Endothelial cell (in vitro differentiated cells): Measurements from ENCODE around the gene PARD3. TPM values are rescaled to one million over a fixed set of nuclear protein-coding genes. Genes with fewer than 3 reads are reported as not detected.
A peak's percentile ranks its signal among the peaks of the same experiment; 100 is the strongest.
"Not testable (repeated sequence)": the region's sequence is repeated elsewhere in the genome, so short reads cannot be mapped to it uniquely, and the experiment has no call there.

Experiments
- DNase-seq: peaks from one replicate; pipeline ENCODE4 v3.0.0; 2021; ENCODE audit warnings: low spot score
- H3K27ac Mint-ChIP-seq: one replicate; pipeline ENCODE4 v1.8.0; 2021; ENCODE audit warnings: mixed read lengths, inconsistent platforms; ENCODE audit not compliant: unreplicated experiment
- H3K27me3 Mint-ChIP-seq: one replicate; pipeline ENCODE4 v1.8.0; 2021; ENCODE audit warnings: mild to moderate bottlenecking, moderate library complexity, mixed read lengths, inconsistent platforms; ENCODE audit not compliant: unreplicated experiment
- H3K36me3 Mint-ChIP-seq: one replicate; pipeline ENCODE4 v1.8.0; 2021; ENCODE audit warnings: mild to moderate bottlenecking, low read depth, mixed read lengths, inconsistent platforms; ENCODE audit not compliant: unreplicated experiment
- H3K4me1 Mint-ChIP-seq: one replicate; pipeline ENCODE4 v1.8.0; 2021; ENCODE audit warnings: mild to moderate bottlenecking, mixed read lengths, inconsistent platforms; ENCODE audit not compliant: unreplicated experiment
- H3K4me3 Mint-ChIP-seq: one replicate; pipeline ENCODE4 v1.8.0; 2021; ENCODE audit warnings: mild to moderate bottlenecking, mixed read lengths, inconsistent platforms; ENCODE audit not compliant: unreplicated experiment
- H3K9me3 Mint-ChIP-seq: one replicate; pipeline ENCODE4 v1.8.0; 2021; ENCODE audit warnings: mixed read lengths, inconsistent platforms; ENCODE audit not compliant: unreplicated experiment
- CTCF ChIP-seq: fragments of 200-600 bp; sonication (generic); IDR thresholded peaks from one replicate; pipeline ENCODE4 v1.5.0; 2021; ENCODE audit warnings: antibody characterized with exemption; ENCODE audit not compliant: unreplicated experiment
- total RNA-seq: library from RNA; stranded (reverse); fragmentation: NEBNext Ultra II Directional; extraction: Animal tissue kit (Norgen Biotek cat#: 25700); gene quantifications from one replicate; pipeline ENCODE4 v1.2.1, GENCODE V29; 2021; ENCODE audit not compliant: unreplicated experiment

PARD3 gene
- total RNA-seq, 1 donor from 2014 or later, result 35.2 TPM

GRCh38 chr10:34759161-34759836, 55.8 kb downstream of the PARD3 start:
- DNase-seq, result no peak
- H3K36me3 Mint-ChIP-seq, result no peaks in the 10 kb centered on the region

GRCh38 chr10:34758447-34758996, 56.6 kb downstream of the PARD3 start:
- Mint-ChIP-seq H3K27me3 (no peaks in the 10 kb centered on the region), H3K36me3 (no peaks in the 10 kb centered on the region), H3K27ac (no peak overlapping the region), H3K4me1 (peaks cover 20% of the 10 kb centered on the region), H3K4me3 (no peak overlapping the region), H3K9me3 (no peaks in the 10 kb centered on the region)
- no peak for DNase-seq
- TF ChIP-seq CTCF, result no peak

More at GRCh38 chr10:34759161-34759836, 55.8 kb downstream of the PARD3 start:
- H3K27me3 Mint-ChIP-seq, result no peaks in the 10 kb centered on the region
- H3K27ac Mint-ChIP-seq, result no peak overlapping the region
- no peak for TF ChIP-seq CTCF
- no peaks in the 10 kb centered on the region for H3K9me3 Mint-ChIP-seq
- peaks cover 20% of the 10 kb centered on the region for H3K4me1 Mint-ChIP-seq
- H3K4me3 Mint-ChIP-seq, result no peak overlapping the region

DNA sequence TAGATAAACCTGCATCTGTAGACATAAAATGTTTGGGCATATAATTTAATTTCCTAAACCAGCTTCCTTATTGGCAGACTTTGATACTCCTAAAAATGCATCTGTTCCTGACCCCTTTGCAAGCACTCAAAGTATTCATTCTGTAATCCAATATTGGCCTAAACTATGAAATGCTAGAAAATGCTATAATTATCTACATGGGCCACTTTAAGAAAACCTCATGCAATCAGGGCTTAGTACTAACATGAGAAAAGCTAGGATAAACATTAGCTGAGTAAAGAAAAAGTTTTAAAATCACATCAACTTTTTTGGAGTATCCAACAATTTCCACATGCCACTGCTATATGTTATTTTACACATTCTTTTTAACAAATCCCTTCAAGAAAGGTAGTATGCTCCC, 57.2 kb downstream of the PARD3 start:
- H3K27ac Mint-ChIP-seq, result peak overlapping the region; percentile 15
- no peaks in the 10 kb centered on the region for H3K27me3 Mint-ChIP-seq
- DNase-seq, result no peak
- TF ChIP-seq CTCF, result no peak
- H3K9me3 Mint-ChIP-seq, result no peaks in the 10 kb centered on the region
- H3K4me1 Mint-ChIP-seq, result peaks cover 25% of the 10 kb centered on the region
- no peak overlapping the region for H3K4me3 Mint-ChIP-seq
- no peaks in the 10 kb centered on the region for H3K36me3 Mint-ChIP-seq

GRCh38 chr10:34757181-34757580, 57.9 kb downstream of the PARD3 start:
- not testable (repeated sequence) for H3K27me3 Mint-ChIP-seq, H3K36me3 Mint-ChIP-seq, H3K9me3 Mint-ChIP-seq, H3K4me3 Mint-ChIP-seq, DNase-seq, H3K27ac Mint-ChIP-seq
- H3K4me1 Mint-ChIP-seq, result peaks cover 26% of the 10 kb centered on the region

DNA sequence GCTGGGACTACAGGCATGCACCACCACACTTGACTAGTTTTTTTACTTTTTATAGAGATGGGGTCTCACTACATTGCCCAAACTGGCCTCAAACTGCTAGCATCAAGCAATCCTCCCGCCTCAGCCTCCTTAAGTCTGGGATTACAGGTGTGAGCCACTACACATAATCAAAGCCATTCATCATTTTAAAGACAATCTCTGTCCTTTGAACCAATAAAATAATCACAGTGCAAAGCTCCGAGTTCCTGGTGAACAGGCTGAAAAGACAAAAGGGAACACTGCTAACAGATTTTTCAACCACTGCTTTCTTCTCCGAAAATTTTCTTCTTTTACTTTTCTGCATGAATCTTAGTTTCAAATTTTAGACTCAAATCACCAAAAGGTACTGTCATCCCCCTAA, 58.5 kb downstream of the PARD3 start:
- Mint-ChIP-seq H3K27ac (no peak overlapping the region), H3K27me3 (no peaks in the 10 kb centered on the region), H3K4me1 (peaks cover 26% of the 10 kb centered on the region), H3K36me3 (no peaks in the 10 kb centered on the region), H3K9me3 (no peaks in the 10 kb centered on the region), H3K4me3 (no peak overlapping the region)
- no peak for TF ChIP-seq CTCF
- no peak for DNase-seq
